ENCODE data around the gene C5AR1. TPM values are rescaled to one million over a fixed set of nuclear protein-coding genes. Genes with fewer than 3 reads are reported as not detected.
"Not testable (repeated sequence)": the region's sequence is repeated elsewhere in the genome, so short reads cannot be mapped to it uniquely, and the experiment has no call there.

The C5AR1 gene
- total RNA-seq, 1 experiment from 2014 or later, result 0.92 TPM

- peaks cover 17% of the 10 kb centered on the region for H3K4me1 ChIP-seq (ENCODE audit: insufficient read depth, low read length, poor library complexity, severe bottlenecking)
- intact Hi-C loops (cut with micrococcal nuclease; ENCODE audit: unreplicated experiment), result no loop called here
- no peaks in the 10 kb centered on the region for H3K9me3 ChIP-seq (ENCODE audit: low read depth, low read length, poor library complexity, severe bottlenecking)
- no peaks in the 10 kb centered on the region for H3K27me3 ChIP-seq (replicated peaks; ENCODE audit: insufficient read depth, low read depth, low read length, poor library complexity)
- TF ChIP-seq EZH2 (IDR thresholded peaks at IDR 0.05; ENCODE audit: borderline replicate concordance, low read depth, low read length, poor library complexity, severe bottlenecking), result no peak
- BruUV-seq (replicated peaks), result no TSS peak
- H3K36me3 ChIP-seq (ENCODE audit: insufficient read depth, low read length, poor library complexity, severe bottlenecking), result peaks cover 14% of the 10 kb centered on the region
- peak within 1 kb of the TSS; percentile 65 for H3K4me3 ChIP-seq (ENCODE audit: low read depth, low read length, poor library complexity, severe bottlenecking)
- peak within 1 kb of the TSS; percentile 99 for H3K27ac ChIP-seq (ENCODE audit: low read depth, low read length, poor library complexity, severe bottlenecking)
- peak; percentile 93 for DNase-seq (ENCODE audit: low spot score)
- ChIA-PET POLR2A (ENCODE audit: low non-redundant PET) (interaction anchor here (0.5 to 1.1 kb wide), 5 partner anchors 17 to 154 kb away, joined by 3 to 20 read pairs (median 5); no protein-coding TSS in a partner anchor), CTCF (interaction anchor here (0.7 kb wide), 1 partner anchor 253 kb away, joined by 7 read pairs; no protein-coding TSS in a partner anchor)
Measured at GRCh38 chr19:47274071-47274890, 35.4 kb upstream of the C5AR1 start, which contains the start of gene INAFM1. Gene INAFM1, plus strand, starts transcription at chr19:47274885. Its CDS starts 35 bp downstream, at chr19:47274920.

GRCh38 chr19:47274891-47275761 lies 34.5 kb upstream of the C5AR1 start:
- H3K27ac ChIP-seq (ENCODE audit: low read depth, low read length, poor library complexity, severe bottlenecking), result peak overlapping the region; percentile 62
- H3K4me3 ChIP-seq (ENCODE audit: low read depth, low read length, poor library complexity, severe bottlenecking), result peak overlapping the region; percentile 61
- TF ChIP-seq EZH2 (IDR thresholded peaks at IDR 0.05; ENCODE audit: borderline replicate concordance, low read depth, low read length, poor library complexity, severe bottlenecking), result no peak
- no peak for TF ChIP-seq CTCF (conservative IDR thresholded peaks at IDR 0.05; ENCODE audit: low read depth, low read length)
- no peaks in the 10 kb centered on the region for H3K27me3 ChIP-seq (replicated peaks; ENCODE audit: insufficient read depth, low read depth, low read length, poor library complexity)
- H3K36me3 ChIP-seq (ENCODE audit: insufficient read depth, low read length, poor library complexity, severe bottlenecking), result peaks cover 14% of the 10 kb centered on the region
- H3K9me3 ChIP-seq (ENCODE audit: low read depth, low read length, poor library complexity, severe bottlenecking), result no peaks in the 10 kb centered on the region
- peaks cover 17% of the 10 kb centered on the region for H3K4me1 ChIP-seq (ENCODE audit: insufficient read depth, low read length, poor library complexity, severe bottlenecking)
- CTCF ChIA-PET, result interaction anchor here (0.6 to 1.6 kb wide), 2 partner anchors 30 to 74 kb away, joined by 4 to 6 read pairs; partner anchors contain the start of gene DHX34
- POLR2A ChIA-PET (ENCODE audit: low non-redundant PET), result interaction anchor here (0.5 to 1.1 kb wide), 2 partner anchors 18 to 153 kb away, joined by 5 read pairs; no protein-coding TSS in a partner anchor
- BruUV-seq (replicated peaks), result no TSS peak
- no peak for DNase-seq (ENCODE audit: low spot score)
- intact Hi-C loops (cut with micrococcal nuclease; ENCODE audit: unreplicated experiment), result no loop called here

GRCh38 chr19:47275791-47276461 lies 33.7 kb upstream of the C5AR1 start:
- DNase-seq (ENCODE audit: low spot score), result no peak
- Histone ChIP-seq H3K9me3 (ENCODE audit: low read depth, low read length, poor library complexity, severe bottlenecking) (no peaks in the 10 kb centered on the region), H3K36me3 (ENCODE audit: insufficient read depth, low read length, poor library complexity, severe bottlenecking) (peaks cover 6% of the 10 kb centered on the region), H3K4me3 (ENCODE audit: low read depth, low read length, poor library complexity, severe bottlenecking) (peak overlapping the region; percentile 61), H3K27me3 (replicated peaks; ENCODE audit: insufficient read depth, low read depth, low read length, poor library complexity) (no peaks in the 10 kb centered on the region), H3K4me1 (ENCODE audit: insufficient read depth, low read length, poor library complexity, severe bottlenecking) (peaks cover 17% of the 10 kb centered on the region), H3K27ac (ENCODE audit: low read depth, low read length, poor library complexity, severe bottlenecking) (no peak overlapping the region)
- CTCF ChIA-PET, result interaction anchor here (1.1 to 1.6 kb wide), 2 partner anchors 11 to 73 kb away, joined by 4 to 12 read pairs; partner anchors contain the start of gene DHX34
- TSS peak; percentile 23 for BruUV-seq (replicated peaks)
- TF ChIP-seq CTCF (conservative IDR thresholded peaks at IDR 0.05; ENCODE audit: low read depth, low read length), result no peak
- TF ChIP-seq EZH2 (IDR thresholded peaks at IDR 0.05; ENCODE audit: borderline replicate concordance, low read depth, low read length, poor library complexity, severe bottlenecking), result no peak
- intact Hi-C loops (cut with micrococcal nuclease; ENCODE audit: unreplicated experiment), result no loop called here
- POLR2A ChIA-PET (ENCODE audit: low non-redundant PET), result interaction anchor here (0.5 to 0.6 kb wide), 2 partner anchors 152 to 412 kb away, joined by 4 to 5 read pairs; no protein-coding TSS in a partner anchor

- H3K4me3 ChIP-seq (ENCODE audit: low read depth, low read length, poor library complexity, severe bottlenecking); DNase-seq (ENCODE audit: low spot score); H3K9me3 ChIP-seq (ENCODE audit: low read depth, low read length, poor library complexity, severe bottlenecking); H3K27me3 ChIP-seq (replicated peaks; ENCODE audit: insufficient read depth, low read depth, low read length, poor library complexity); H3K27ac ChIP-seq (ENCODE audit: low read depth, low read length, poor library complexity, severe bottlenecking); H3K36me3 ChIP-seq (ENCODE audit: insufficient read depth, low read length, poor library complexity, severe bottlenecking); intact Hi-C loops (cut with micrococcal nuclease; ENCODE audit: unreplicated experiment); BruUV-seq (replicated peaks): not testable (repeated sequence)
- ChIA-PET CTCF (interaction anchor here (1.1 to 1.6 kb wide), 2 partner anchors 11 to 72 kb away, joined by 4 to 12 read pairs; partner anchors contain the start of gene DHX34), POLR2A (ENCODE audit: low non-redundant PET) (interaction anchor here (0.6 kb wide), 1 partner anchor 413 kb away, joined by 4 read pairs; no protein-coding TSS in a partner anchor)
- peaks cover 17% of the 10 kb centered on the region for H3K4me1 ChIP-seq (ENCODE audit: insufficient read depth, low read length, poor library complexity, severe bottlenecking)
Measured at GRCh38 chr19:47276513-47276912, 33.1 kb upstream of the C5AR1 start.
